GM23338 (cell line): Measurements from ENCODE around the gene ZBTB2. TPM values are rescaled to one million over a fixed set of nuclear protein-coding genes. Genes with fewer than 3 reads are reported as not detected.

ENCODE experiments used
- ATAC-seq: fragments of 200-7000 bp; cut with Tn5 transposase; 3 replicates; pipeline ENCODE4 v1.9.1; 2020
- DNase-seq: peaks from one replicate; pipeline ENCODE4 v3.0.0-alpha.2; 2015; ENCODE audit warnings: low spot score
- H2AFZ ChIP-seq: fragments of 200-600 bp; sonication (generic); 2 replicates; pipeline ENCODE4 v1.8.0; 2016; ENCODE audit warnings: antibody characterized with exemption, mild to moderate bottlenecking, moderate library complexity
- H3F3A ChIP-seq: fragments of 200-600 bp; sonication (generic); replicated peaks from 2 replicates; pipeline ENCODE4 v1.8.0; 2017; ENCODE audit warnings: antibody characterized with exemption, mixed run types, low read depth
- H3K27ac ChIP-seq: fragments of 200-600 bp; sonication (generic); 2 replicates; pipeline ENCODE4 v1.6.1; 2016; ENCODE audit warnings: low read depth
- H3K27me3 ChIP-seq: fragments of 200-600 bp; sonication (generic); 2 replicates; pipeline ENCODE4 v1.8.0; 2016; ENCODE audit warnings: mild to moderate bottlenecking, mixed run types, moderate library complexity; ENCODE audit not compliant: insufficient read depth
- H3K36me3 ChIP-seq: fragments of 200-600 bp; sonication (generic); 2 replicates; pipeline ENCODE4 v1.8.0; 2016; ENCODE audit warnings: mild to moderate bottlenecking; ENCODE audit not compliant: insufficient read depth
- H3K4me1 ChIP-seq: fragments of 200-600 bp; sonication (generic); 2 replicates; pipeline ENCODE4 v1.8.0; 2016; ENCODE audit warnings: mild to moderate bottlenecking, moderate library complexity; ENCODE audit not compliant: insufficient read depth
- H3K4me2 ChIP-seq: fragments of 200-600 bp; sonication (generic); 2 replicates; pipeline ENCODE4 v1.7.1; 2017; ENCODE audit warnings: mixed run types
- H3K4me3 ChIP-seq: fragments of 200-600 bp; sonication (generic); 2 replicates; pipeline ENCODE4 v1.6.1; 2016; ENCODE audit warnings: mixed run types
- H3K79me2 ChIP-seq: fragments of 200-600 bp; sonication (generic); replicated peaks from 2 replicates; pipeline ENCODE4 v1.8.0; 2017; ENCODE audit warnings: mild to moderate bottlenecking; ENCODE audit not compliant: insufficient read depth
- H3K9me2 ChIP-seq: fragments of 200-600 bp; sonication (generic); 2 replicates; pipeline ENCODE4 v1.8.0; 2017; ENCODE audit not compliant: insufficient read depth
- H4K20me1 ChIP-seq: fragments of 200-600 bp; sonication (generic); replicated peaks from 2 replicates; pipeline ENCODE4 v1.8.0; 2017; ENCODE audit warnings: mild to moderate bottlenecking; ENCODE audit not compliant: insufficient read depth
- H3K27ac Mint-ChIP-seq: 2 replicates; pipeline ENCODE4 v1.8.0; 2020; ENCODE audit warnings: inconsistent platforms, mild to moderate bottlenecking, moderate library complexity, mixed read lengths
- H3K27me3 Mint-ChIP-seq: 3 replicates; pipeline ENCODE4 v1.8.0; 2022; ENCODE audit warnings: low read depth, mild to moderate bottlenecking, moderate library complexity, mixed read lengths, inconsistent platforms; ENCODE audit not compliant: insufficient read depth, poor library complexity
- H3K36me3 Mint-ChIP-seq: 3 replicates; pipeline ENCODE4 v1.8.0; 2021; ENCODE audit warnings: low read depth, mild to moderate bottlenecking, inconsistent platforms, moderate library complexity, mixed read lengths
- H3K4me1 Mint-ChIP-seq: 3 replicates; pipeline ENCODE4 v1.8.0; 2020; ENCODE audit warnings: mild to moderate bottlenecking, inconsistent platforms, mixed read lengths
- H3K4me3 Mint-ChIP-seq: 3 replicates; pipeline ENCODE4 v1.8.0; 2021; ENCODE audit warnings: moderate library complexity, mild to moderate bottlenecking, inconsistent platforms, mixed read lengths
- H3K9me3 Mint-ChIP-seq: 3 replicates; pipeline ENCODE4 v1.8.0; 2020; ENCODE audit warnings: moderate library complexity, mild to moderate bottlenecking, inconsistent platforms, mixed read lengths
- CREB1 ChIP-seq: fragments of 250-450 bp; sonication (Bioruptor Pico); IDR thresholded peaks from 2 replicates; pipeline ENCODE4 v1.5.0; 2020; ENCODE audit warnings: low read depth, mild to moderate bottlenecking, moderate library complexity
- EZH2 ChIP-seq: fragments of 200-600 bp; sonication (generic); IDR thresholded peaks from one replicate; pipeline ENCODE4 v1.8.0; 2017; ENCODE audit warnings: antibody characterized with exemption, mild to moderate bottlenecking, low read depth; ENCODE audit not compliant: unreplicated experiment
- EZH2phosphoT487 ChIP-seq: fragments of 200-600 bp; sonication (generic); IDR thresholded peaks from one replicate; pipeline ENCODE4 v1.8.1; 2018; ENCODE audit warnings: antibody characterized with exemption; ENCODE audit not compliant: unreplicated experiment
- NANOG ChIP-seq: IDR thresholded peaks from 2 replicates; pipeline ENCODE4 v1.6.1; 2016; ENCODE audit warnings: antibody characterized with exemption, borderline replicate concordance
- POLR2AphosphoS5 ChIP-seq: IDR thresholded peaks from 2 replicates; pipeline ENCODE4 v1.6.1; 2016; ENCODE audit warnings: antibody characterized with exemption, low read depth
- STAT1 ChIP-seq: IDR thresholded peaks from one replicate; pipeline ENCODE4 v1.6.1; 2016; ENCODE audit warnings: antibody characterized with exemption; ENCODE audit not compliant: unreplicated experiment
- polyA plus RNA-seq: library from polyadenylated mRNA; unstranded; fragments of >200 nt; fragmentation: Nextera tagmentation; extraction: Ambion mirVana; gene quantifications from 2 replicates; pipeline ENCODE4 v1.2.1, GENCODE V29; 2016
- total RNA-seq: library from RNA; depleted of rRNA; stranded (reverse); fragments of >200 nt; shearing (Covaris generic); gene quantifications from 2 replicates; pipeline ENCODE4 v1.2.3, GENCODE V29; 2014
- TF ChIP-seq, protein P1 (sequence below): fragments of 250-450 bp; sonication (Bioruptor Pico); IDR thresholded peaks from 2 replicates; pipeline ENCODE4 v1.5.0; 2020; ENCODE audit warnings: mild to moderate bottlenecking, moderate library complexity

ZBTB2 gene
- total and polyA plus RNA-seq, 2 experiments from 2014 or later, result 11.4 to 21.9 TPM

DNA sequence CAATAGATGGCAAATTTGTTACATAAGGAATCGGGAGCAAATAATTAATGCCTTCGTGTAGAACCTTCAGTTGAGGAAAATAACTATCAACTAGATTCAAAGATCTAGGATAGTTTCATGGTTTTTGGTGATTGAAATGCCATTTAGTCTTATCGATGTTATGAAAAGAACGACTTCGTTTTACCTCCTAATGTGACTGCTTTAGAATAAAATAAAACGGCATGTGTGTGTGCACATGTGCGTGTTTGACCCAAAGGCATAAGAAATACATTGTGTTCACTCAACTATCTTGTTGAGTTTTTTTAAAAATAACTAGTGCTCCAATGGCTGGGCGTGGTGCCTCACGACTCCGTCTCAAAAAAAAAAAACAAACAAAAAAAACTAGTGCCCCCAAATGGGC is 37.6 kb downstream of the ZBTB2 start:
- Histone ChIP-seq H3K4me1 (no peaks in the 10 kb centered on the region), H3K27me3 (no peaks in the 10 kb centered on the region), H3K27ac (no peak overlapping the region), H3K36me3 (no peaks in the 10 kb centered on the region), H4K20me1 (0 out of 2 replicates have a peak, but pooled peaks cover 3% of the 10 kb centered on the region), H3F3A (no peaks in the 10 kb centered on the region), H3K79me2 (no peaks in the 10 kb centered on the region), H3K9me2 (no peaks in the 10 kb centered on the region), H3K4me2 (no peak overlapping the region), H3K4me3 (no peak overlapping the region), H2AFZ (no peak overlapping the region)
- no peak for DNase-seq
- Mint-ChIP-seq H3K36me3 (peaks cover 31% of the 10 kb centered on the region), H3K4me1 (no peaks in the 10 kb centered on the region), H3K4me3 (no peak overlapping the region), H3K27ac (no peak overlapping the region), H3K27me3 (peaks cover 2% of the 10 kb centered on the region), H3K9me3 (no peaks in the 10 kb centered on the region)
- ATAC-seq, result no peak
- TF ChIP-seq CREB1 (CRISPR knock-in tag) (no peak), POLR2AphosphoS5 (no peak), STAT1 (no peak), EZH2phosphoT487 (no peak)

DNA sequence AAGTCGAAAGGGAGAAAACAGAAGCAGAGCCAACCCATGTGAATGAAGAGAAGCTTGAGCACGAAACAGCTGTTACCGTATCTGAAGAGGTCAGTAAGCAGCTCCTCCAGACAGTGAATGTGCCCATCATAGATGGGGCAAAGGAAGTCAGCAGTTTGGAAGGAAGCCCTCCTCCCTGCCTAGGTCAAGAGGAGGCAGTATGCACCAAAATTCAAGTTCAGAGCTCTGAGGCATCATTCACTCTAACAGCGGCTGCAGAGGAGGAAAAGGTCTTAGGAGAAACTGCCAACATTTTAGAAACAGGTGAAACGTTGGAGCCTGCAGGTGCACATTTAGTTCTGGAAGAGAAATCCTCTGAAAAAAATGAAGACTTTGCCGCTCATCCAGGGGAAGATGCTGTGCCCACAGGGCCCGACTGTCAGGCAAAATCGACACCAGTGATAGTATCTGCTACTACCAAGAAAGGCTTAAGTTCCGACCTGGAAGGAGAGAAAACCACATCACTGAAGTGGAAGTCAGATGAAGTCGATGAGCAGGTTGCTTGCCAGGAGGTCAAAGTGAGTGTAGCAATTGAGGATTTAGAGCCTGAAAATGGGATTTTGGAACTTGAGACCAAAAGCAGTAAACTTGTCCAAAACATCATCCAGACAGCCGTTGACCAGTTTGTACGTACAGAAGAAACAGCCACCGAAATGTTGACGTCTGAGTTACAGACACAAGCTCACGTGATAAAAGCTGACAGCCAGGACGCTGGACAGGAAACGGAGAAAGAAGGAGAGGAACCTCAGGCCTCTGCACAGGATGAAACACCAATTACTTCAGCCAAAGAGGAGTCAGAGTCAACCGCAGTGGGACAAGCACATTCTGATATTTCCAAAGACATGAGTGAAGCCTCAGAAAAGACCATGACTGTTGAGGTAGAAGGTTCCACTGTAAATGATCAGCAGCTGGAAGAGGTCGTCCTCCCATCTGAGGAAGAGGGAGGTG is 38.7 kb downstream of the ZBTB2 start:
- Histone ChIP-seq H3K4me3 (no peak overlapping the region), H3F3A (no peaks in the 10 kb centered on the region), H2AFZ (no peak overlapping the region), H3K4me2 (no peak overlapping the region), H3K27ac (no peak overlapping the region), H4K20me1 (0 out of 2 replicates have a peak, but pooled peaks cover 3% of the 10 kb centered on the region), H3K9me2 (no peaks in the 10 kb centered on the region), H3K4me1 (no peaks in the 10 kb centered on the region), H3K36me3 (no peaks in the 10 kb centered on the region), H3K27me3 (no peaks in the 10 kb centered on the region), H3K79me2 (no peaks in the 10 kb centered on the region)
- H3K36me3 Mint-ChIP-seq, result peaks cover 30% of the 10 kb centered on the region
- H3K27ac Mint-ChIP-seq, result no peak overlapping the region
- TF ChIP-seq POLR2AphosphoS5, result no peak
- TF ChIP-seq NANOG, result no peak
- TF ChIP-seq, protein P1, sequence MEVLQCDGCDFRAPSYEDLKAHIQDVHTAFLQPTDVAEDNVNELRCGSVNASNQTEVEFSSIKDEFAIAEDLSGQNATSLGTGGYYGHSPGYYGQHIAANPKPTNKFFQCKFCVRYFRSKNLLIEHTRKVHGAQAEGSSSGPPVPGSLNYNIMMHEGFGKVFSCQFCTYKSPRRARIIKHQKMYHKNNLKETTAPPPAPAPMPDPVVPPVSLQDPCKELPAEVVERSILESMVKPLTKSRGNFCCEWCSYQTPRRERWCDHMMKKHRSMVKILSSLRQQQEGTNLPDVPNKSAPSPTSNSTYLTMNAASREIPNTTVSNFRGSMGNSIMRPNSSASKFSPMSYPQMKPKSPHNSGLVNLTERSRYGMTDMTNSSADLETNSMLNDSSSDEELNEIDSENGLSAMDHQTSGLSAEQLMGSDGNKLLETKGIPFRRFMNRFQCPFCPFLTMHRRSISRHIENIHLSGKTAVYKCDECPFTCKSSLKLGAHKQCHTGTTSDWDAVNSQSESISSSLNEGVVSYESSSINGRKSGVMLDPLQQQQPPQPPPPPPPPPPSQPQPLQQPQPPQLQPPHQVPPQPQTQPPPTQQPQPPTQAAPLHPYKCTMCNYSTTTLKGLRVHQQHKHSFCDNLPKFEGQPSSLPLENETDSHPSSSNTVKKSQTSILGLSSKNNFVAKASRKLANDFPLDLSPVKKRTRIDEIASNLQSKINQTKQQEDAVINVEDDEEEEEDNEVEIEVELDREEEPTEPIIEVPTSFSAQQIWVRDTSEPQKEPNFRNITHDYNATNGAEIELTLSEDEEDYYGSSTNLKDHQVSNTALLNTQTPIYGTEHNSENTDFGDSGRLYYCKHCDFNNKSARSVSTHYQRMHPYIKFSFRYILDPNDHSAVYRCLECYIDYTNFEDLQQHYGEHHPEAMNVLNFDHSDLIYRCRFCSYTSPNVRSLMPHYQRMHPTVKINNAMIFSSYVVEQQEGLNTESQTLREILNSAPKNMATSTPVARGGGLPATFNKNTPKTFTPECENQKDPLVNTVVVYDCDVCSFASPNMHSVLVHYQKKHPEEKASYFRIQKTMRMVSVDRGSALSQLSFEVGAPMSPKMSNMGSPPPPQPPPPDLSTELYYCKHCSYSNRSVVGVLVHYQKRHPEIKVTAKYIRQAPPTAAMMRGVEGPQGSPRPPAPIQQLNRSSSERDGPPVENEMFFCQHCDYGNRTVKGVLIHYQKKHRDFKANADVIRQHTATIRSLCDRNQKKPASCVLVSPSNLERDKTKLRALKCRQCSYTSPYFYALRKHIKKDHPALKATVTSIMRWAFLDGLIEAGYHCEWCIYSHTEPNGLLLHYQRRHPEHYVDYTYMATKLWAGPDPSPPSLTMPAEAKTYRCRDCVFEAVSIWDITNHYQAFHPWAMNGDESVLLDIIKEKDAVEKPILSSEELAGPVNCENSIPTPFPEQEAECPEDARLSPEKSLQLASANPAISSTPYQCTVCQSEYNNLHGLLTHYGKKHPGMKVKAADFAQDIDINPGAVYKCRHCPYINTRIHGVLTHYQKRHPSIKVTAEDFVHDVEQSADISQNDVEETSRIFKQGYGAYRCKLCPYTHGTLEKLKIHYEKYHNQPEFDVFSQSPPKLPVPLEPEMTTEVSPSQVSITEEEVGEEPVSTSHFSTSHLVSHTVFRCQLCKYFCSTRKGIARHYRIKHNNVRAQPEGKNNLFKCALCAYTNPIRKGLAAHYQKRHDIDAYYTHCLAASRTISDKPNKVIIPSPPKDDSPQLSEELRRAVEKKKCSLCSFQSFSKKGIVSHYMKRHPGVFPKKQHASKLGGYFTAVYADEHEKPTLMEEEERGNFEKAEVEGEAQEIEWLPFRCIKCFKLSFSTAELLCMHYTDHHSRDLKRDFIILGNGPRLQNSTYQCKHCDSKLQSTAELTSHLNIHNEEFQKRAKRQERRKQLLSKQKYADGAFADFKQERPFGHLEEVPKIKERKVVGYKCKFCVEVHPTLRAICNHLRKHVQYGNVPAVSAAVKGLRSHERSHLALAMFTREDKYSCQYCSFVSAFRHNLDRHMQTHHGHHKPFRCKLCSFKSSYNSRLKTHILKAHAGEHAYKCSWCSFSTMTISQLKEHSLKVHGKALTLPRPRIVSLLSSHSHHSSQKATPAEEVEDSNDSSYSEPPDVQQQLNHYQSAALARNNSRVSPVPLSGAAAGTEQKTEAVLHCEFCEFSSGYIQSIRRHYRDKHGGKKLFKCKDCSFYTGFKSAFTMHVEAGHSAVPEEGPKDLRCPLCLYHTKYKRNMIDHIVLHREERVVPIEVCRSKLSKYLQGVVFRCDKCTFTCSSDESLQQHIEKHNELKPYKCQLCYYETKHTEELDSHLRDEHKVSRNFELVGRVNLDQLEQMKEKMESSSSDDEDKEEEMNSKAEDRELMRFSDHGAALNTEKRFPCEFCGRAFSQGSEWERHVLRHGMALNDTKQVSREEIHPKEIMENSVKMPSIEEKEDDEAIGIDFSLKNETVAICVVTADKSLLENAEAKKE (CRISPR knock-in tag), result no peak
- no peak for TF ChIP-seq EZH2
- H3K27me3 Mint-ChIP-seq, result peaks cover 2% of the 10 kb centered on the region
- H3K9me3 Mint-ChIP-seq, result no peaks in the 10 kb centered on the region
- H3K4me1 Mint-ChIP-seq, result no peaks in the 10 kb centered on the region
- H3K4me3 Mint-ChIP-seq, result no peak overlapping the region
- ATAC-seq, result no peak
- no peak for DNase-seq
